Measurements from ENCODE around the gene MRPL44. TPM values are rescaled to one million over a fixed set of nuclear protein-coding genes. Genes with fewer than 3 reads are reported as not detected.

Gene MRPL44
- total RNA-seq, 1 donor from 2014 or later = 32.6 TPM

DNA sequence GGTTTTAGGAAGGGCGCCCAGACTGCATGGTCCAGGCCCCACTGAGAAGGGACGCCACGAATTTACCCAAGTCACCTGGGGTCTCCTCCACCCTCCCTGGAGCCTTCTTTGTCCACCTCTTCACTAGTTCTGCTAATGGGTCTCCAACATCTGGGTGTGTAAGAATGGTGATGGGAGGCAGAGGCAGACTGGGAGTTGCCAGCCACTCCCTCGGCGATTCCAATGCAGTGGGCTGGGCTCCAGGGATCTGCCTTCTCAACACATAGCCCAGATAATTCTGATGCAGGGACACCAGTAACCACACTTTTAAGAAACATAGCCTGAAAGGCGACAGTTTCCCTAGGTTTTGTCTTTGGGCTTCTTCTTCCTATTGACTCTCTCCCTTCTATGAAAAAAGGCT lies 39.1 kb downstream of the MRPL44 start:
- peaks cover 3% of the 10 kb centered on the region for H3K9me3 Mint-ChIP-seq (ENCODE audit: unreplicated experiment)
- no peak overlapping the region for H3K4me3 Mint-ChIP-seq (ENCODE audit: unreplicated experiment)
- no peak overlapping the region for H2AFZ ChIP-seq (ENCODE audit: low read depth, low read length)
- H3K4me3 ChIP-seq (ENCODE audit: insufficient read depth, low read depth, low read length) = no peak overlapping the region
- H3K79me2 ChIP-seq (ENCODE audit: insufficient read depth, low read length) = no peaks in the 10 kb centered on the region
- H3K27me3 Mint-ChIP-seq (ENCODE audit: low read depth, unreplicated experiment) = no peaks in the 10 kb centered on the region
- H3K36me3 ChIP-seq (ENCODE audit: insufficient read depth, low read length) = peaks cover 5% of the 10 kb centered on the region
- no peak overlapping the region for H3K9ac ChIP-seq (ENCODE audit: low read length)
- H3K4me1 ChIP-seq (ENCODE audit: insufficient read depth, low read length) = no peaks in the 10 kb centered on the region
- peaks cover 2% of the 10 kb centered on the region for H3K9me3 ChIP-seq (ENCODE audit: insufficient read depth, low read depth, low read length)
- no peak overlapping the region for H3K27ac ChIP-seq (ENCODE audit: low read depth, low read length)
- H3K27me3 ChIP-seq (ENCODE audit: insufficient read depth, low read length) = no peaks in the 10 kb centered on the region
- DNase-seq (ENCODE audit: low read depth) (no peak), FAIRE-seq (no peak)
- H4K20me1 ChIP-seq (ENCODE audit: insufficient read depth, low read length) = no peaks in the 10 kb centered on the region
- peaks cover 22% of the 10 kb centered on the region for H3K4me1 Mint-ChIP-seq (ENCODE audit: low read depth, unreplicated experiment)
- peaks cover 35% of the 10 kb centered on the region for H3K36me3 Mint-ChIP-seq (ENCODE audit: low read depth, unreplicated experiment)
- TF ChIP-seq, protein P1, sequence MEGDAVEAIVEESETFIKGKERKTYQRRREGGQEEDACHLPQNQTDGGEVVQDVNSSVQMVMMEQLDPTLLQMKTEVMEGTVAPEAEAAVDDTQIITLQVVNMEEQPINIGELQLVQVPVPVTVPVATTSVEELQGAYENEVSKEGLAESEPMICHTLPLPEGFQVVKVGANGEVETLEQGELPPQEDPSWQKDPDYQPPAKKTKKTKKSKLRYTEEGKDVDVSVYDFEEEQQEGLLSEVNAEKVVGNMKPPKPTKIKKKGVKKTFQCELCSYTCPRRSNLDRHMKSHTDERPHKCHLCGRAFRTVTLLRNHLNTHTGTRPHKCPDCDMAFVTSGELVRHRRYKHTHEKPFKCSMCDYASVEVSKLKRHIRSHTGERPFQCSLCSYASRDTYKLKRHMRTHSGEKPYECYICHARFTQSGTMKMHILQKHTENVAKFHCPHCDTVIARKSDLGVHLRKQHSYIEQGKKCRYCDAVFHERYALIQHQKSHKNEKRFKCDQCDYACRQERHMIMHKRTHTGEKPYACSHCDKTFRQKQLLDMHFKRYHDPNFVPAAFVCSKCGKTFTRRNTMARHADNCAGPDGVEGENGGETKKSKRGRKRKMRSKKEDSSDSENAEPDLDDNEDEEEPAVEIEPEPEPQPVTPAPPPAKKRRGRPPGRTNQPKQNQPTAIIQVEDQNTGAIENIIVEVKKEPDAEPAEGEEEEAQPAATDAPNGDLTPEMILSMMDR (IDR thresholded peaks at IDR 0.05; ENCODE audit: insufficient read depth, low read depth, low read length) = no peak
- no peak for TF ChIP-seq EZH2 (IDR thresholded peaks at IDR 0.05; ENCODE audit: insufficient read depth, low read length)
- H3K27ac Mint-ChIP-seq (ENCODE audit: unreplicated experiment) = peak overlapping the region; percentile 98
- H3K4me2 ChIP-seq (ENCODE audit: low read length) = no peak overlapping the region

GRCh38 chr2:223997938-223998337 lies 40.7 kb downstream of the MRPL44 start:
- Mint-ChIP-seq H3K27me3 (ENCODE audit: low read depth, unreplicated experiment) (no peaks in the 10 kb centered on the region), H3K27ac (ENCODE audit: unreplicated experiment) (peak overlapping the region; percentile 73), H3K9me3 (ENCODE audit: unreplicated experiment) (peaks cover 3% of the 10 kb centered on the region), H3K4me1 (ENCODE audit: low read depth, unreplicated experiment) (peaks cover 22% of the 10 kb centered on the region), H3K4me3 (ENCODE audit: unreplicated experiment) (no peak overlapping the region), H3K36me3 (ENCODE audit: low read depth, unreplicated experiment) (peaks cover 37% of the 10 kb centered on the region)
- Histone ChIP-seq H3K79me2 (ENCODE audit: insufficient read depth, low read length) (no peaks in the 10 kb centered on the region), H3K4me3 (ENCODE audit: insufficient read depth, low read depth, low read length) (no peak overlapping the region), H3K4me1 (ENCODE audit: insufficient read depth, low read length) (no peaks in the 10 kb centered on the region), H3K27me3 (ENCODE audit: insufficient read depth, low read length) (no peaks in the 10 kb centered on the region), H3K9me3 (ENCODE audit: insufficient read depth, low read depth, low read length) (peaks cover 2% of the 10 kb centered on the region), H2AFZ (ENCODE audit: low read depth, low read length) (no peak overlapping the region), H3K36me3 (ENCODE audit: insufficient read depth, low read length) (peaks cover 5% of the 10 kb centered on the region), H3K4me2 (ENCODE audit: low read length) (peak overlapping the region; percentile 2), H3K9ac (ENCODE audit: low read length) (no peak overlapping the region), H3K27ac (ENCODE audit: low read depth, low read length) (no peak overlapping the region), H4K20me1 (ENCODE audit: insufficient read depth, low read length) (no peaks in the 10 kb centered on the region)
- DNase-seq (ENCODE audit: low read depth) (peak; percentile 34), FAIRE-seq (no peak)
- TF ChIP-seq, protein P1 (IDR thresholded peaks at IDR 0.05; ENCODE audit: insufficient read depth, low read depth, low read length) = no peak
- TF ChIP-seq EZH2 (IDR thresholded peaks at IDR 0.05; ENCODE audit: insufficient read depth, low read length) = no peak

DNA sequence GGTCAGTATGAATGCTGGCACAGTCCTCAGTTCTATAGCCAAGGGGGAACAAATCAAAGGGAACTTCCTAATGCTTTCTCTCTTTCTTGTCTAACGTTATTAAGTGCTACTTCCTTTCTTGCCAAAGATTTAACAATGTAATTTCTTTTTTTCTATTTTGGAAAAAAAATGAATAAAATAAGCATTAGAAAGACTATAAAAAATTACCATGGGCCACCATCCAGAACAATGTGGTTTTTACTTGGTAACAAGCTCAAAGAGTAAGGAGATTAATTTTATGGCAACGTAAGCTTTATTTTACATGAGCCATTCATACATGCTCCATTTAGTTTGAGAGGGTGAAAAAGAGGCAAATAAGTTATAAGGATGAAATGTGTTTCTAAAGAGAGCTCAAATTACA lies 41.7 kb downstream of the MRPL44 start:
- no peak for TF ChIP-seq EZH2 (IDR thresholded peaks at IDR 0.05; ENCODE audit: insufficient read depth, low read length)
- TF ChIP-seq, protein P1 (IDR thresholded peaks at IDR 0.05; ENCODE audit: insufficient read depth, low read depth, low read length) = no peak
- FAIRE-seq = no peak
- Mint-ChIP-seq H3K27me3 (ENCODE audit: low read depth, unreplicated experiment) (no peaks in the 10 kb centered on the region), H3K4me3 (ENCODE audit: unreplicated experiment) (no peak overlapping the region), H3K36me3 (ENCODE audit: low read depth, unreplicated experiment) (peaks cover 37% of the 10 kb centered on the region), H3K27ac (ENCODE audit: unreplicated experiment) (no peak overlapping the region), H3K4me1 (ENCODE audit: low read depth, unreplicated experiment) (peaks cover 18% of the 10 kb centered on the region), H3K9me3 (ENCODE audit: unreplicated experiment) (peaks cover 3% of the 10 kb centered on the region)
- H3K9me3 ChIP-seq (ENCODE audit: insufficient read depth, low read depth, low read length) = peaks cover 2% of the 10 kb centered on the region
- no peaks in the 10 kb centered on the region for H3K27me3 ChIP-seq (ENCODE audit: insufficient read depth, low read length)
- peaks cover 5% of the 10 kb centered on the region for H3K36me3 ChIP-seq (ENCODE audit: insufficient read depth, low read length)
- H2AFZ ChIP-seq (ENCODE audit: low read depth, low read length) = no peak overlapping the region
- no peak overlapping the region for H3K4me2 ChIP-seq (ENCODE audit: low read length)
- H3K9ac ChIP-seq (ENCODE audit: low read length) = no peak overlapping the region
- H3K4me1 ChIP-seq (ENCODE audit: insufficient read depth, low read length) = no peaks in the 10 kb centered on the region
- H3K4me3 ChIP-seq (ENCODE audit: insufficient read depth, low read depth, low read length) = no peak overlapping the region
- H3K27ac ChIP-seq (ENCODE audit: low read depth, low read length) = no peak overlapping the region
- H3K79me2 ChIP-seq (ENCODE audit: insufficient read depth, low read length) = peaks cover 4% of the 10 kb centered on the region
- H4K20me1 ChIP-seq (ENCODE audit: insufficient read depth, low read length) = no peaks in the 10 kb centered on the region
- DNase-seq (ENCODE audit: low read depth) = peak; percentile 73

All from astrocyte (in vitro differentiated cells and primary cell).